Measurements from ENCODE around the gene RAPGEF1.

- TF ChIP-seq, protein P1, sequence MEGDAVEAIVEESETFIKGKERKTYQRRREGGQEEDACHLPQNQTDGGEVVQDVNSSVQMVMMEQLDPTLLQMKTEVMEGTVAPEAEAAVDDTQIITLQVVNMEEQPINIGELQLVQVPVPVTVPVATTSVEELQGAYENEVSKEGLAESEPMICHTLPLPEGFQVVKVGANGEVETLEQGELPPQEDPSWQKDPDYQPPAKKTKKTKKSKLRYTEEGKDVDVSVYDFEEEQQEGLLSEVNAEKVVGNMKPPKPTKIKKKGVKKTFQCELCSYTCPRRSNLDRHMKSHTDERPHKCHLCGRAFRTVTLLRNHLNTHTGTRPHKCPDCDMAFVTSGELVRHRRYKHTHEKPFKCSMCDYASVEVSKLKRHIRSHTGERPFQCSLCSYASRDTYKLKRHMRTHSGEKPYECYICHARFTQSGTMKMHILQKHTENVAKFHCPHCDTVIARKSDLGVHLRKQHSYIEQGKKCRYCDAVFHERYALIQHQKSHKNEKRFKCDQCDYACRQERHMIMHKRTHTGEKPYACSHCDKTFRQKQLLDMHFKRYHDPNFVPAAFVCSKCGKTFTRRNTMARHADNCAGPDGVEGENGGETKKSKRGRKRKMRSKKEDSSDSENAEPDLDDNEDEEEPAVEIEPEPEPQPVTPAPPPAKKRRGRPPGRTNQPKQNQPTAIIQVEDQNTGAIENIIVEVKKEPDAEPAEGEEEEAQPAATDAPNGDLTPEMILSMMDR (IDR thresholded peaks at IDR 0.05; ENCODE audit: poor library complexity, severe bottlenecking) = no peak
- TF ChIP-seq POLR2AphosphoS5 (IDR thresholded peaks at IDR 0.05) = no peak
- TF ChIP-seq REST (IDR thresholded peaks at IDR 0.05; ENCODE audit: borderline replicate concordance) = no peak
- no peak for TF ChIP-seq EZH2 (IDR thresholded peaks at IDR 0.05; ENCODE audit: borderline replicate concordance, insufficient read depth, low read length, poor library complexity, severe bottlenecking)
These were observed 68.7 kb downstream of the RAPGEF1 start for GRCh38 chr9:131671133-131671520.
